CD4-positive, CD25-positive, alpha-beta regulatory T cell (primary cell): ENCODE results near the gene IFNL4. TPM values are rescaled to one million over a fixed set of nuclear protein-coding genes. Genes with fewer than 3 reads are reported as not detected.

Experiments used
- ATAC-seq, 2 donors: fragments of 150-1000 bp; cut with Tn5 transposase; one replicate each; pipeline ENCODE4 v1.10.0; 2021; ENCODE audit warnings: low read depth in 2 of 2, moderate number of reproducible peaks in 2 of 2, moderate library complexity in 1 of 2
- DNase-seq, 3 donors: peaks; one replicate each; pipeline versions ENCODE4 v3.0.0 to v3.0.0-alpha.2; 2012 to 2022; ENCODE audit warnings: mixed read lengths in 1 of 3
- H3K27ac ChIP-seq: one replicate; pipeline ENCODE4 v1.7.0; 2013; ENCODE audit warnings: mild to moderate bottlenecking, low read length; ENCODE audit not compliant: insufficient read depth, poor library complexity, severe bottlenecking
- H3K27me3 ChIP-seq: one replicate; pipeline ENCODE4 v1.7.0; 2013; ENCODE audit warnings: low read length; ENCODE audit not compliant: control insufficient read depth, insufficient read depth
- H3K36me3 ChIP-seq: one replicate; pipeline ENCODE4 v1.7.0; 2013; ENCODE audit warnings: mild to moderate bottlenecking, low read length, moderate library complexity; ENCODE audit not compliant: control insufficient read depth, insufficient read depth
- H3K4me1 ChIP-seq: 2 replicates; pipeline ENCODE4 v1.7.0; 2013; ENCODE audit warnings: mild to moderate bottlenecking, low read length; ENCODE audit not compliant: insufficient read depth, control insufficient read depth, poor library complexity, severe bottlenecking
- H3K4me3 ChIP-seq: one replicate; pipeline ENCODE4 v1.7.0; 2013; ENCODE audit warnings: low read depth, mild to moderate bottlenecking, low read length, moderate library complexity
- H3K9me3 ChIP-seq, 2 experiments: 1 replicate in 1 of 2; 2 replicates in 1 of 2; pipeline ENCODE4 v1.7.0; 2013; ENCODE audit warnings: low read length in 2 of 2, mild to moderate bottlenecking in 1 of 2, moderate library complexity in 1 of 2; ENCODE audit not compliant: control insufficient read depth in 2 of 2
- H3K27ac Mint-ChIP-seq, 3 donors: one replicate each; pipeline ENCODE4 v1.8.0; 2020 to 2022; ENCODE audit warnings: mild to moderate bottlenecking in 3 of 3, mixed read lengths in 3 of 3, moderate library complexity in 2 of 3
- H3K27me3 Mint-ChIP-seq: one replicate; pipeline ENCODE4 v1.8.0; 2022; ENCODE audit warnings: mild to moderate bottlenecking, mixed read lengths
- H3K36me3 Mint-ChIP-seq: one replicate; pipeline ENCODE4 v1.8.0; 2020; ENCODE audit warnings: mixed read lengths
- H3K4me1 Mint-ChIP-seq, 4 donors: one replicate each; pipeline ENCODE4 v1.8.0; 2020 to 2022; ENCODE audit warnings: mixed read lengths in 4 of 4, mild to moderate bottlenecking in 1 of 4
- H3K4me3 Mint-ChIP-seq, 4 donors: one replicate each; pipeline ENCODE4 v1.8.0; 2020 to 2022; ENCODE audit warnings: mild to moderate bottlenecking in 4 of 4, mixed read lengths in 4 of 4, moderate library complexity in 3 of 4
- H3K9me3 Mint-ChIP-seq, 7 donors: one replicate each; pipeline ENCODE4 v1.8.0; 2020 to 2022; ENCODE audit warnings: mixed read lengths in 7 of 7, mild to moderate bottlenecking in 3 of 7, moderate library complexity in 2 of 7
- polyA plus RNA-seq, 4 donors: library from polyadenylated mRNA; unstranded; fragments of 300-500 nt; fragmentation: Illumina TruSeq; gene quantifications; one replicate each; pipeline ENCODE4 v1.2.3, GENCODE V29; 2021
- total RNA-seq: library from RNA; stranded (reverse); gene quantifications from one replicate; pipeline ENCODE4 v1.2.3, GENCODE V29; 2022

IFNL4 gene
- total and polyA plus RNA-seq, 5 donors from 2014 or later, result not detected

DNA sequence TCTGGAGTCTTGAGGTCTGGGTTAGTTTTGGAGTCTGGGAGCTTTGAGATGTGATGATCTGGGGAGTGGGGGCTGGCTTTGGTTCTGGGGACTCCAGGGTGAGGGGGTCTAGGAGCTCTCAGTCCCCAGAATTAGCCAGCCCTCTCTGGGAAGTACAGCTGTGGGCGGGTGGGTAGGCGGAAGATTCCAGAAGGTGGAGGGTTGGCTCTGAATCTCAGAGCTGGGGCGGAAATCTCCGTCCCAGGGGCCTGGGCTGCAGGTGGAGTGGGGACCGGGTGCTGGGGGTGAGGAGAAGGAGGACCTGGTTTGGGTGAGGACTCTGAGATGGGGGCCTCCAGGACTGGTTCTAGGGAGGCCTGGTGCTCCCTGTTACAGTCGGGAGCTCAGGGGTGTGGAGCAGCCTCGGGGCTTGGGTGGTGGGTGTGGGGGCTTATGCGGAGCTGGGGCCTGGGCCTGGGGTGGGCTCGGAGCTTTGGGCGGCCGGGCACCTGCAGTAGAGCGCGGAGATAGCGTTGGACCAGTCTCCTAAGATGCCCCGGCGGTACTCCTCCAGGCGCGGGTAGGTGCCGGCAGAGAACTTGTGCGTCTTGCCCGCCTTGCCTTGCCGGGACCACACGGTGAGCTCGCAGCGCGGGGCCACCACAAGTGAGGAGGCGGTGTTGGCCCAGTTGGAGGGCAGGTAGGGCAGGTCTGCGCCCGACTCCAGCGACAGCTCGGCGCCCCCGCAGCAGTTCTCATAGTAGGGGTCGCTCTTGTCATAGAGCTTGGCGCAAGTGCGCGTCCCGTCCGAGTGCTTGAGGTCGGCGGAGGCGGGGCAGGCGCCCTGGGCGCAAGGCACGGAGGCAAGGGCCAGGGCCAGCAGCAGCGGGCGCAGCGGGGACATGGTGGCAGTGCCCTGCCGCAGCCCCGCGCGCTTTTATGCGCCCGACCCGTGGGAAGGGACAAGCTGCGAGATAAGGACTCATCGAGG is 45.0 kb downstream of the IFNL4 start, which contains the start of gene SYCN:
Gene SYCN, minus strand, starts transcription at position 892 of the 970 bp plus-strand sequence. Its CDS starts 9 bp downstream, at position 883.
- peak within 1 kb of the TSS in 1 of 3 donors; percentile 86 for H3K27ac Mint-ChIP-seq
- Histone ChIP-seq H3K9me3 (no peaks in the 10 kb centered on the region), H3K4me3 (no peak within 1 kb of the TSS), H3K27ac (no peak within 1 kb of the TSS), H3K27me3 (peaks cover 4% of the 10 kb centered on the region), H3K36me3 (no peaks in the 10 kb centered on the region), H3K4me1 (no peaks in the 10 kb centered on the region)
- ATAC-seq, result no peak
- H3K36me3 Mint-ChIP-seq, result no peaks in the 10 kb centered on the region
- peaks cover 53% of the 10 kb centered on the region for H3K27me3 Mint-ChIP-seq
- no peaks in the 10 kb centered on the region for H3K4me1 Mint-ChIP-seq
- no peak within 1 kb of the TSS for H3K4me3 Mint-ChIP-seq
- no peak for DNase-seq
- no peaks in the 10 kb centered on the region for H3K9me3 Mint-ChIP-seq

DNA sequence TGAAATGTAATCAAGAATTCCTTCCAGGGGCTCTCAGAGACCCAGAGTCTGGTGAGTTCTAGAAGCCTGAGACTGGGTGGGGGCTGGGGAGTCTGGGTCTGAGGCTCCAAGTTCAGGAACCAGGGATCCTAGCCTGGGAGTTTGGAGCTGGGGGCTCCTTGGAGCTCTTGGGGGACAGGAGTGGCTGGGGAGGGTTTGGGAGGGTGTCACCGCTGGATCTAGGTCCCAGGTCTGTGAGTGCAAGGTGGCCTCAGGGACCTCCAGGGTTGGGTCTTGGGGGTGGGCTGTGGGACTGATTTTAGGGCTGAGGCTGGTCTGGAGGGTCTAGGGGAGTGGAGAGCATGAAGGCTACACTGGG is 45.7 kb downstream of the IFNL4 start:
- Mint-ChIP-seq H3K27ac (no peak overlapping the region), H3K9me3 (no peaks in the 10 kb centered on the region), H3K4me1 (no peaks in the 10 kb centered on the region), H3K36me3 (no peaks in the 10 kb centered on the region), H3K27me3 (peaks cover 53% of the 10 kb centered on the region), H3K4me3 (no peak overlapping the region)
- no peaks in the 10 kb centered on the region for H3K4me1 ChIP-seq
- DNase-seq, result no peak
- ATAC-seq, result no peak
- no peak overlapping the region for H3K4me3 ChIP-seq
- no peaks in the 10 kb centered on the region for H3K36me3 ChIP-seq
- peaks cover 4% of the 10 kb centered on the region for H3K27me3 ChIP-seq
- H3K27ac ChIP-seq, result no peak overlapping the region
- H3K9me3 ChIP-seq, result no peaks in the 10 kb centered on the region

DNA sequence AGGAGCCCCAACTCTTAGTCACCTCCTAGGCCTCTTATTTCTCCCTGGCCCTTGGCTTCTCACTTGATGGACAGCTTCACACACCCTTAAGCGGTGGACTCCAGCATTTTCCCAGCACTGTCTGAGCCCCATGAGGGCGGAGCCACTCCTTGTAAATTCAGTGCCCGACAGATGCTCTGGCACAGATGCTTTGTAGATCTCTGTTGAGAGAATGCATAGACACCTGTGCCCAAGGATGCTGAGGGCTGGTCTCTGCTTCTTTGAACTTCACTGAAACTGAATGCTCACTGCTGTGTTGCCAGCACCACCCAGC is 47.9 kb downstream of the IFNL4 start:
- H3K27me3 ChIP-seq, result peaks cover 10% of the 10 kb centered on the region
- Mint-ChIP-seq H3K9me3 (no peaks in the 10 kb centered on the region), H3K36me3 (no peaks in the 10 kb centered on the region), H3K4me1 (peaks cover 0 to 15% (median 2%) of the 10 kb centered on the region in 4 donors), H3K27me3 (peaks cover 67% of the 10 kb centered on the region), H3K4me3 (no peak overlapping the region), H3K27ac (peak overlapping the region in 1 of 3 donors; percentile 79)
- H3K27ac ChIP-seq, result no peak overlapping the region
- DNase-seq (no peak), ATAC-seq (no peak)
- no peaks in the 10 kb centered on the region for H3K9me3 ChIP-seq
- no peak overlapping the region for H3K4me3 ChIP-seq
- H3K4me1 ChIP-seq, result peaks cover 14% of the 10 kb centered on the region
- H3K36me3 ChIP-seq, result no peaks in the 10 kb centered on the region

DNA sequence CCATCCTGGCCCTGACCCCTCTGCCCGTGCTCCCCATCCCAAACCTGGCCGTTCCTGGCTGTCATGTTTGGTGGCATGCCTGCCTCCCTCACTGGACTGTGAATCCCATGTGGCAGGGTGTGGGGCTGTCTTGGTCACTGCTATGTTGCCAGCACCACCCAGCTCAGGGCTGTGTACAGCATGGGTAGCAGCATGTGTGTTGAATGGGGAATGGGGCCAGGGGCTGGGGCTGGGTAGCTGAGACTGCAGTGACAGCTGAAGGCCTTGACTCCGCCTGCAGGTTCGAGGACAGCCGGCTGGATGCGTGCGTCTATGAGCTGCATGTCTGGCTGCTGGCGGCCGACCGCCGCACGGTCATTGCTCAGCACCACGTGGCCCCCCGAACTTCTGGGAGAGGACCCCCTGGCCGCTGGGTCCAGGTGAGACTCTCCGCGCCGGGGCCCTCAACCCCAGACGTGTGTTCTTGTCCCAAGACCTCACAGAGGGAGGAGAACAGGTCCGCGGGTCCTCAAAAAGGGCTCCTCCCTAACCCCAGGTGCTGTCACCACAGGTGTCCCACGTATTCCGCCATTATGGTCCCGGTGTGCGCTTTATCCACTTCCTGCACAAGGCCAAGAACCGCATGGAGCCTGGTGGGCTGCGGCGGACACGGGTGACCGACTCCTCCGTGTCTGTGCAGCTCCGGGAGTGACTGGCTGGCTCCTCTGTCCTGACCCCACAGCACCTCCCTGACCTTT is 48.4 kb downstream of the IFNL4 start:
- H3K4me3 ChIP-seq, result no peak overlapping the region
- peaks cover 11% of the 10 kb centered on the region for H3K27me3 ChIP-seq
- no peaks in the 10 kb centered on the region for H3K36me3 Mint-ChIP-seq

GRCh38 chr19:39199025-39199424 is 49.6 kb downstream of the IFNL4 start:
- Histone ChIP-seq H3K9me3 (no peaks in the 10 kb centered on the region), H3K27ac (no peak overlapping the region), H3K4me1 (peaks cover 21% of the 10 kb centered on the region), H3K36me3 (no peaks in the 10 kb centered on the region), H3K27me3 (peaks cover 12% of the 10 kb centered on the region), H3K4me3 (no peak overlapping the region)
- H3K27ac Mint-ChIP-seq, result no peak overlapping the region
- no peaks in the 10 kb centered on the region for H3K9me3 Mint-ChIP-seq
- H3K4me1 Mint-ChIP-seq, result peaks cover 0 to 25% (median 6%) of the 10 kb centered on the region in 4 donors
- no peak for DNase-seq
- ATAC-seq, result no peak
- H3K36me3 Mint-ChIP-seq, result no peaks in the 10 kb centered on the region
- H3K4me3 Mint-ChIP-seq, result no peak overlapping the region
- peaks cover 73% of the 10 kb centered on the region for H3K27me3 Mint-ChIP-seq

More for the DNA sequence above, 48.4 kb downstream of the IFNL4 start:
- peak overlapping the region in 1 of 3 donors; percentile 79 for H3K27ac Mint-ChIP-seq
- ATAC-seq, result no peak
- Histone ChIP-seq H3K4me1 (peaks cover 19% of the 10 kb centered on the region), H3K36me3 (no peaks in the 10 kb centered on the region), H3K27ac (no peak overlapping the region), H3K9me3 (no peaks in the 10 kb centered on the region)
- H3K4me3 Mint-ChIP-seq, result no peak overlapping the region
- H3K27me3 Mint-ChIP-seq, result peaks cover 71% of the 10 kb centered on the region
- H3K4me1 Mint-ChIP-seq, result peaks cover 0 to 20% (median 4%) of the 10 kb centered on the region in 4 donors
- H3K9me3 Mint-ChIP-seq, result no peaks in the 10 kb centered on the region
- no peak for DNase-seq

GRCh38 chr19:39197808-39198207 is 50.8 kb downstream of the IFNL4 start:
- no peaks in the 10 kb centered on the region for H3K36me3 Mint-ChIP-seq
- Histone ChIP-seq H3K36me3 (no peaks in the 10 kb centered on the region), H3K4me3 (no peak overlapping the region), H3K27me3 (peaks cover 8% of the 10 kb centered on the region), H3K9me3 (no peaks in the 10 kb centered on the region), H3K27ac (no peak overlapping the region), H3K4me1 (peaks cover 21% of the 10 kb centered on the region)
- H3K4me3 Mint-ChIP-seq, result peak overlapping the region in 1 of 4 donors; percentile 77
- ATAC-seq (no peak), DNase-seq (no peak)
- H3K27ac Mint-ChIP-seq, result no peak overlapping the region
- H3K27me3 Mint-ChIP-seq, result peaks cover 79% of the 10 kb centered on the region
- H3K4me1 Mint-ChIP-seq, result peaks cover 0 to 25% (median 6%) of the 10 kb centered on the region in 4 donors
- H3K9me3 Mint-ChIP-seq, result no peaks in the 10 kb centered on the region

DNA sequence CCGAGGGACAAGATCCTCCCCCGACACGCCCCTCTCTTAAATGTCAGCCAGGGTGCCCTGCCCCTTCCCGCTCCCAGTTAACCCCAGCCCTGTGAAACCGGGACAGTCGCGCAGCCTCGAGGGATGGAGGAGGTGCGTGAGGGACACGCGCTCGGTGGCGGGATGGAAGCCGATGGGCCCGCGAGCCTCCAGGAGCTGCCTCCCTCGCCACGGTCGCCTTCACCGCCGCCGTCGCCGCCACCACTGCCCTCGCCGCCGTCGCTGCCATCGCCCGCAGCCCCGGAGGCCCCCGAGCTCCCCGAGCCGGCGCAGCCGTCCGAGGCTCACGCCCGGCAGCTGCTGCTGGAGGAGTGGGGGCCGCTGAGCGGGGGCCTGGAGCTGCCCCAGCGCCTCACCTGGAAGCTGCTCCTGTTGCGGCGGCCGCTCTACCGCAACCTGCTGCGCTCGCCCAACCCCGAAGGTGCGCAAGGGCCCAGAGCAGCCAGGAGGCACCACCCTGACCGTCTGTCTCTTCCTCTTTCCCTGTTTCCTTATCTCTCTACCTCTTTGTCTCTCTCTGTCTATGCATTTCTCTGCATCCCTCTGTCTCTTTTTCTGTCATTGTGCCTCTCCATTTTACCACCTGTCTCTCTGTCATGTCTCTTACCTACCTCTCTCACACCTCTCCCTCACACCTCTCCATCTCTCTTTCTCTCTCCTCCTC is 51.6 kb downstream of the IFNL4 start, which contains the start of gene NCCRP1:
Gene NCCRP1, plus strand, starts transcription at position 105 of the 703 bp plus-strand sequence. Its CDS starts 19 bp downstream, at position 124.
- Mint-ChIP-seq H3K9me3 (no peaks in the 10 kb centered on the region), H3K36me3 (no peaks in the 10 kb centered on the region), H3K4me3 (peak within 1 kb of the TSS in 3 of 4 donors; percentile 59 to 78 (median 77)), H3K27ac (no peak within 1 kb of the TSS), H3K27me3 (peaks cover 73% of the 10 kb centered on the region), H3K4me1 (peaks cover 0 to 25% (median 6%) of the 10 kb centered on the region in 4 donors)
- no peaks in the 10 kb centered on the region for H3K36me3 ChIP-seq
- peaks cover 8% of the 10 kb centered on the region for H3K27me3 ChIP-seq
- no peak within 1 kb of the TSS for H3K4me3 ChIP-seq
- H3K27ac ChIP-seq, result no peak within 1 kb of the TSS
- ATAC-seq (no peak), DNase-seq (no peak)
- peaks cover 21% of the 10 kb centered on the region for H3K4me1 ChIP-seq
- no peaks in the 10 kb centered on the region for H3K9me3 ChIP-seq
